ENCODE measurements around the gene PYDC1. TPM values are rescaled to one million over a fixed set of nuclear protein-coding genes. Genes with fewer than 3 reads are reported as not detected.
"Not testable (repeated sequence)": the region's sequence is repeated elsewhere in the genome, so short reads cannot be mapped to it uniquely, and the experiment has no call there.

Gene PYDC1
- total RNA-seq, 1 experiment from 2014 or later, result not detected

DNA sequence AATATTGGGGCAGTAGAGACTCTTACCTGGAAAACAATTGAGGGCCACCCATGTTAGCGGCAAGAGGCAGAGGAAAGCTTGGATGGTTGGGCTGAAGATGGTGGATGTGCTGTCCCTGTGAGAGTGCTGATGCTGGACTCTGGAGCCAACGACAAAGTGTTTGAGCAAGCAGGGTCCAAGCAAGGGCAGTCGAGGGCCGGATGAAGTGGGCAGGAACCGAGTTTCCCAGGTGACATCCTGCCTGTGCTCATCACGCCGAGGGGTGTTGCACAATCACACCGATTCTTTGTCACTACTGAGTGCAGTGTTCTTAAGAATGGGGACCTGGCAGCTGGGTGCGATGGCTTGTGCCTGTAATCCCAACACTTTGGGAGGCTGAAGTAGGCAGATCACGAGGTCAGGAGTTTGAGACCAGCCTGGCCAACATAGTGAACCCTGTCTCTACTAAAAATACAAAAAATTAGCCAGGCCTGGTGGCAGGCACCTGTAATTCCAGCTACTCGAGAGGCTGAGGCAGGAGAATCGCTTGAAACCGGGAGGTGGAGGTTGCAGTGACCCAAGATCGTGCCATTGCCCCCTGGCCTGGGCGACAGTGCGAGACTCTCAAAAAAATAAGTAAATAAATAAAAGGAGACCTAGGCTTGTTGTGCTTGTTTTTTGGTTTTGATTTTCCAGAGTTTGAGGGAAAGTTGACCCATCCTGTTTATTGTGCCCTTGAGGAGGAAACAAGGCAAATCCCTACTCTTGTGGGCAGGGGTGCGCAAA, 20.4 kb downstream of the PYDC1 start:
- no peak for DNase-seq (ENCODE audit: low read depth)

DNA sequence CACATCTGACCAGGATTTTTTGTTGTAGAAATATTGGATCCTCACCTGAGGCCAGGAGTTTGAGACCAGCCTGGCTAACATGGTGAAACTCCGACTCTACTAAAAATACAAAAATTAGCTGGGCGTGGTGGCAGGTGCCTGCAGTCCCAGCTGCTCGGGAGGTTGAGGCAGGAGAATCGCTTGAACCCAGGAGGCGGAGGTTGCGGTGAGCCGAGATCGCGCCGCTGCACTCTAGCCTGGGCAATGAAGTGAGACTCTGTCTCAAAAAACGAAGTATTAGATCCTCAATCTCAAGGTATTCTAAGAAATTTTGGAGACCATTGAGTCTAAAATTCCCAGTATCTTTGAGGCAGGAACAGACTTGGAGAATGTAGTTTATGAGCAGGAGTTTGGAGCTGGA, 21.1 kb downstream of the PYDC1 start:
- DNase-seq (ENCODE audit: low read depth), result not testable (repeated sequence)

DNA sequence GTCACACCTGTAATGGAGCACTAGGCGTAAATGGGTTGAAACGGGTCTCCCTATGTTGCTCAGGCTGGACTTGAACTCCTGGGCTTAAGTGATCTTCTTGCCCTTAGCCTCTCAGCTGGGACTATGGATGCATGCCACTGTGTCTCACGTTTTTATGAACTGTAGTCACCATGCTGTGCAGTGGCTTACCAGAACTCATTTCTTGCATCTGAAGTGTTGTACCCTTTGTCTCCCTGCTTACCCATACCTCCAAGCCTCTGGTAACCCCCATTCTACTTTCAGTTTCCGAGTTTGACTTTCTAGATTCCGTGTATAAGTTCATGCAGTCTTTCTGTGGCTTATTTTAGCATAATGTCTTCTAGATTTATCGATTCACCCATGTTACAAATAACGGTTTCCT, 22.0 kb downstream of the PYDC1 start:
- DNase-seq (ENCODE audit: low read depth), result no peak

DNA sequence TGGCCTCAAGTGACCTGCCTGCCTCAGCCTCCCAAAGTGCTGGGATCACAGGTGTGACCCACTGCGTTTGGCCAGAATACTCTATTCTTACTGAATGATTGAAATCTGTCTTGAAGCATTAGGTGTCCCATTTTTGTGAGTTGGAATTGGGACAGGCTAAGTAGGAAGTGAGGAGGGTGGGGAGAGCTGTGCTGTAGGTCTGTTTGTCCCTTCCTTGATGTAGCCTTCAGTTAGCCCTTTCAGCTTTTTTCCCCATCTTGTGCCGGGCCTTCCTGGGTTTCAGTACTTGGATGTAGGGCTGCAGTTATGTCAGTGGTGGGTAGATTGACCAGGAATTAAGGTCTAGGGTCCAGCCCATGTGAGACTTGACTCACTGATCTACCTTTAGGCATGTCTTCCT, 23.1 kb downstream of the PYDC1 start:
- no peak for DNase-seq (ENCODE audit: low read depth)

DNA sequence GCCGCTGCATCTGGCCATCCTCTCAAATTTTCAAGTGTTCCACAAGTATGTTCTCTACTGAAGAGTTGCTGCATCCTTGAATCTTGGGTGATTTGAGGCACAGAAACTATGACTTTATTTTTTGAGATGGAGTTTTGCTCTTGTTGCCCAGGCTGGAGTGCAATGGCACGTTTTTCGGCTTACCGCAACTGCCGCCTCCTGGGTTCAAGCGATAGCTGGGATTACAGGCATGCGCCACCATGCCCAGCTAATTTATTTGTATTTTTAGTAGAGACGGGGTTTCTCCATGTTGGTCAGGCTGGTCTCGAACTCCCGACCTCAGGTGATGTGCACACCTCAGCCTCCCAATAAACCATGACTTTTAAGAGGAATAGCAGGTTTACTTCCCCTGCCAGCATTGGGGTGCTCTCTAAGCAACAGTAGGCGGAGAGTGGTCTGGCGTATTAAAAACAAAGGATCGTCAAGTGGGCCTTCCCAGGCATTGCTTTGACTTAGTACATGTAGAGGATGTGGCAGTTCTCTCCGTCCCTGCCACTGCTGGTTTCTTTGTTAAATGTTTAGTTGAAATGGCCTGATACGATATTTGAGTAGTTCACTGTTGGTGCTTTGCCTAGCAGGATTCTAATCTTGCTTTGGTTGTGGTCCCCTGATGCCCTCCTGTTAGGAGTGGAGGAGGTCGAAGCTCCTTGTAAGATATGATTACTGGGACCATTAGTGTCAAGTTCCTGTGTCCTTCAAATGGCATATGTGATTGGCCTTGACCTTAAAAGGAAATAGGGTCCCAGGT, 23.9 kb downstream of the PYDC1 start:
- DNase-seq (ENCODE audit: low read depth), result no peak

DNA sequence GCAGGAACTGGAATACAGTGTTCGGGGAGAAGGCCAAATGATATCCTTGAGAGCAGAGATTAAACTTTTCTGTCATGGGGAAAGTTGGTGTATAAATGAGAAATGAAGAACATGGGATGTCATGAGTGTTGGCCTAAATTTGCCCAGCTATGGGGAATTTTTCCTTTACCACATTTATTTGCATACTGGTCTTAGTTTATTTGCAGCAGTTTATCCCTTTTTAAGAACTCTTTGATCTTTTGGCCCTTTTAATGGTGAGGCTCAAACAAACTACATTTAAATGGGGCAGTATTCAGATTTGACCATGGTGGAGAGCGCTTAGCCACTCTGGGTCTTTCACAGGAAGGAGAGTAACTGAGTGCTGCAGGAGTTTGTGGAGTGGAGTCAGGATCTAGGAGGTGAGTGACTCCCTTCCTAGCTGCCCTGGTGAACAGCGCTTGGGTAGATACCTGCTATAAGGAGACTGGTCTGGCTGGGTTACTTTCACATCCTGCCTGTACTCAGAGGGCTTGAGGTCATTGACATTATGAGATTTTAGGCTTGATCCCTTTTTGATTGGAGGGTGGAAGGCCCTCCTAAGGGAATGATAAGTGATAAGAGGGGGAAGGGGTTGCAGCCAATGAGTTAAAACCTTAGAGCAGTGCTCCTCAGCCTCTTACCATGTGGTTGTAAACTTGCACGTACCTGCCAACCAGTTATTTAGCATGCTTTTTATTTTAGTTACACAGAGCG, 25.1 kb downstream of the PYDC1 start:
- no peak for DNase-seq (ENCODE audit: low read depth)

DNA sequence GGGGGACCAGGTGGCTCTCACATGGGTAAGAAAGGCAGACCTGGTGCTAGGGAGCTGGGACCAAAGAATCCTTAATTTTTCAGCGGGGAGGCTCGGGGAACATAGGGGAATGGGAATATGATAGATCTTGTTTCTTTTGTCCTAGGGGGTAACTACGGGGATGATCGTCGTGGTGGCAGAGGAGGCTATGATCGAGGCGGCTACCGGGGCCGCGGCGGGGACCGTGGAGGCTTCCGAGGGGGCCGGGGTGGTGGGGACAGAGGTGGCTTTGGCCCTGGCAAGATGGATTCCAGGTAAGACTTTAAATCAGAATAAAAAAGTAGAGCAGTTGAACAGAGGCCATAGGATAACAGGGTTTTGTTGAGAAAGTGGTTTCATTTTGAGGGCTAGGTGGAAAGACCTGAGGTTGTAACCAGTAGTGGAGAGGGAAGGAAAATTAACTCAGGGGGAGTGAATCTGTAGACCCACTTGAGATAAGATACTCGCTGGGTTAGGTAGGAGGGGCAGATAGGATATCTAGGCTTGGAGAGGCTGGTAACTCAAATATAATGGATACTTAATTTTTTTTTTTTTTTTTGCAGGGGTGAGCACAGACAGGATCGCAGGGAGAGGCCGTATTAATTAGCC, 26.0 kb downstream of the PYDC1 start:
- DNase-seq (ENCODE audit: low read depth), result no peak

DNA sequence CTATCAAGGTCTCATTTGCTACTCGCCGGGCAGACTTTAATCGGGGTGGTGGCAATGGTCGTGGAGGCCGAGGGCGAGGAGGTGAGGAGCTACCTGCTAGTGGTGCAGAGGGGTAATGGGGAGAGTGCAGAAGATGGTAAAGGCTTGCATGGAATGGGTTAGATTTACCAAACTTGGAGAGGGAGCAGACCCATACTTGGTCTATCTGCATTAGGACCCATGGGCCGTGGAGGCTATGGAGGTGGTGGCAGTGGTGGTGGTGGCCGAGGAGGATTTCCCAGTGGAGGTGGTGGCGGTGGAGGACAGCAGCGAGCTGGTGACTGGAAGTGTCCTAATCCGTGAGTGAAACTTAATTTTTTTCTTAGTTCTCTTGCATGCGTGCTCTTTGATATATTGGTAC, 26.9 kb downstream of the PYDC1 start:
- DNase-seq (ENCODE audit: low read depth), result no peak

DNA sequence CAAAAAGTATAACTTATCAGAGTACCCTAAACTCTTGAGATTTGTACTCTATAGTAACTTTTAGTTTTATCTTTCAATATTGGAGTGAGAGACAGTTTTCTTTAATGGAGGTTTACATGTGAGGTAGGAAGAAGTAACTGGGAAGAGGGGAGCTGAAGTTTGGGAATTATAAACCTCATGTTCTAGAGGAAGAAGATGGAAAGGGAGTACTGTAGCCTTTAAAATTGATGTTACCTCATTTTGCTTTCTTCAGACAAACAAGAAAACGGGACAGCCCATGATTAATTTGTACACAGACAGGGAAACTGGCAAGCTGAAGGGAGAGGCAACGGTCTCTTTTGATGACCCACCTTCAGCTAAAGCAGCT, 27.5 kb downstream of the PYDC1 start:
- DNase-seq (ENCODE audit: low read depth), result no peak

DNA sequence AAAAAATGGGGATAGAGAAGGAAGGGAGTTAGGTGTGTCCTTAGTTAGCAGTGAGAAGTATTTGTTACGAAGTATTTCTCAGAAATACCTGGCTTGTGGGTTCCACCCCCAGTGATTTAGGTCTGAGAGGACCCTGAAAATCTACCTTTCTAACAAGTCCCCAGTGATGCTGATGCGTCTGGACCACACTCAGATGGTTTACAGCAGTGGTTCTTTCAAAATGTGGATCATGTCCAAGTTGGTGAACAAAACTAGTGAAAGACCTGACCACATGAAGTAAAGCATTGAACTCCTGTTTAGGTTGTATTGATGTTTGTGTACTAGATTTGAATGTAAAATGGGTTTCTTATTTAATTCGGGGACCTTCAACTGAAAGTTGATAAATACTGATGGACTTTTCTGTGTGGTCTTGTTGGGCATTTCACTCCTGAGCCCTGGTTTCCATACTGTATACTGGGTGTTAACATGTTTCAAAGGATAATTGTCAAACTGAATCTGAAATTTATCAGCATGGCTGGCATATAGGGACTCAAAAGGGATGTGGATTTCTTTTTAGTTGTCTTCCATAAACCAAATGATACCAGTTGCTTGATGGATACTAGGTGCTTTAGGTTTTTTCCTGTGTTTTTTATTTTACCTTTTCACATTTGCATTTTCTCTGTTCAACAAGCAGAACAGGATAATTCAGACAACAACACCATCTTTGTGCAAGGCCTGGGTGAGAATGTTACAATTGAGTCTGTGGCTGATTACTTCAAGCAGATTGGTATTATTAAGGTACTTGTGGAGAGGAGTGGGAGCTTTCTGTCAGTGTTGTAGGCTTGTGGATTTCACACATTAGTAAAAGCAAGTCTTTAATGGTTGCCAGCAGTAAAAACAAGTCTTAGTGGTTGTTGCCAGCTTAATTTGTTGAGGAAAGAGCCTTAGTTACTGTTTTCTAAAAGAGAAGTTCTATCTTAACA, 28.2 kb downstream of the PYDC1 start:
- no peak for DNase-seq (ENCODE audit: low read depth)

DNA sequence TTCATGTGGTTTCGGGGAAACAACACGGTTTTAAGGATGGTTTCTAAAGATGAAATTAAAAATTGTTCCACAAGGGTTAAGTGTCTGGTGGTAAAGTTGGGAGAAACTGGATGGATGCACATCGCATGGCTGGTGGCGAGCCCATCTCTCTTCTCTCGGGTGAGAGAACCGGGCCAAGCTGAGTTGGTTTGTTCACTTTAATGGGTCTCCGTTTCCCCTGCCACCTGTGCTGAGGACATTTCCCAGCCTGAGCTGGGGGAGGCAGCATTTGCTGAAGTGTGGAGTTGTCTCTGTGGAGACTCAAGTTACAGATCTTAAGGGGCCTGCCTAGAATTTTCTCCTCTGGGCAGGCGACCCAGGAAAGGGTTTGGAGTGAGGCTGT, 29.1 kb downstream of the PYDC1 start:
- DNase-seq (ENCODE audit: low read depth), result no peak

DNA sequence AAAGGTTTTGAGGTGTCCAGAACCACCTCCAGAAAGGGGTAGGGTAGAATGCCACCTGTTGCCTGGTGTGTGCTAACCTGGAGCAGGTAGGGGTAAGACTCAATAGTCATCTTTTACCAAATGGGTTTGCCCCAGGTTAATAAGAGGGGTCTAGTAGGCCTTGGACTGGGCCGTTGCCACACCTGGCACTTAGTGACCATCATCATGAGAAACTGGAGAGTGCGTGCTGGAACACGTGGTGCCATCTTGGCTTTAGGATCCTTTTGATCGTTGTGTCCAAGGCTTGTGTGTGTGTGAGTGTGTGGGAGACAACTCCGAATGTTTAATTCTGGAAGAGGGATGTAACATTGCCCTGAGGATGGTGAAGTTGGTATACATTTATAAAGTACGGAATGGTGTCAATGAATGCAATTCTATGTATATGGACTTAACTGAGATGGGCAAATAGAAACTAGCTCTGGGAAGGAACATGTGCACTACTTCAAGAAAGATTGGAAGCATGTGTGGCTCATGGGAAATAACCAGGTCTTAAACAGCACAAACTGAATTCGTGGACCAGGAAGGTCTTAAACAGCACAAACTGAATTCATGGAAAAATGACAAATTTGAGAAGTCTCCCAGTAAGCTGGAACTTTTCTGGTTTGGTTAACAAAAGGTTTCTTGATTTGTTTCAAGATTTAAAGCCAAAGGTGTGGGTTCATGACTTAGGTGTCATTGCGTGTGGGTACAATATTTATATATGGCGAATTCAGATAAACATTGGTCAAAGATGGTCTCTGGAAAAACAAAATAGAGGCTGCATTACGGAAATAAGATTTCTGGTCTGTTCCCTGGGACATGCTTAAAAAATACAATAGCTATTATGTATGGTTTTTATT, 29.8 kb downstream of the PYDC1 start:
- DNase-seq (ENCODE audit: low read depth), result no peak

DNA sequence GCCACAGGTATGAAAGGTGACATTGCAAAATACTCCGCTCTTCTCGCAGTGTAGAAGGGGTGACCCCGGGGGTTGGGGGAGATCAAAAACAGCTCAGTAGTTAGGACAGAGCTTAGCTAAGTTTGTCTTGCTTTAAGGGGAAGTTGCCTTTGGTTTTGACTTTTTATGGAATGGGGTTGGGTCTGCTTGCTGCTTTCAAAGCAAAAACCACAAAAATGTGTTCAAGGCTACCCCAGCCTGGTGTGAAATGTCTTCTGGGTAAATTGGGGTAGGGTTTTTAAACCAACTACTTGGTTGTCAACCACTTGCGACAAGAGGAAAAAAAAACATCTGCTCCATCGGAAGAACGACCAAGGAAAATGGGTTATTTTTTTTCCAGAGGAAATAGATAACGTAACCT, 30.8 kb downstream of the PYDC1 start:
- DNase-seq (ENCODE audit: low read depth), result no peak

DNA sequence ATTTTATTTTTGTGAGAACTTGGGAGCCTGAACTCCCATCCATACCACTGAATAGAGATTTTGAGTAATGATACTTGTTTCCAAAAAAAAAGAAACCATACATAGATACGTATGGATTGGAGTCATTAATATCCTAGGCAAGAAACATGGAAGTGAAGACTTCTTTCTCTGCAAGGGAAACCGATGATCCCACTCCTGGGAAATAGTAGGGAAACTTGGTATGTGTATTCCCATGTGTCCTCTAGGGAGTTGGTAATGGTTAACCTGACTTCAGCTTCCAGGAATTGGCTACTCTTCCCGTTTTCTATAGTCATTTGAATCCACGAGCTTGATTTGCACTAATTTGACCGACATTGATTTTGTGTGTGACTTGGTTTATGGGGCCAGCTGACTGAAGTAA, 31.6 kb downstream of the PYDC1 start:
- no peak for DNase-seq (ENCODE audit: low read depth)

DNA sequence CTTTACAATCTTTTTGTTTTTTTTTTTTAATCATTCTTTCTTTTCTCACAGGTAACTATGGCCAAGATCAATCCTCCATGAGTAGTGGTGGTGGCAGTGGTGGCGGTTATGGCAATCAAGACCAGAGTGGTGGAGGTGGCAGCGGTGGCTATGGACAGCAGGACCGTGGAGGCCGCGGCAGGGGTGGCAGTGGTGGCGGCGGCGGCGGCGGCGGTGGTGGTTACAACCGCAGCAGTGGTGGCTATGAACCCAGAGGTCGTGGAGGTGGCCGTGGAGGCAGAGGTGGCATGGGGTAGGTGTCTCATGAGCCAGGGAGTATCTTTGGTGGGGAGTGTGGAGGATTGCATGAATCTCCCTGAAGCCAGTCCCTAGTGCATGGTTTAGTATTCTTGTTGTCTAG, 32.0 kb downstream of the PYDC1 start:
- DNase-seq (ENCODE audit: low read depth), result no peak

DNA sequence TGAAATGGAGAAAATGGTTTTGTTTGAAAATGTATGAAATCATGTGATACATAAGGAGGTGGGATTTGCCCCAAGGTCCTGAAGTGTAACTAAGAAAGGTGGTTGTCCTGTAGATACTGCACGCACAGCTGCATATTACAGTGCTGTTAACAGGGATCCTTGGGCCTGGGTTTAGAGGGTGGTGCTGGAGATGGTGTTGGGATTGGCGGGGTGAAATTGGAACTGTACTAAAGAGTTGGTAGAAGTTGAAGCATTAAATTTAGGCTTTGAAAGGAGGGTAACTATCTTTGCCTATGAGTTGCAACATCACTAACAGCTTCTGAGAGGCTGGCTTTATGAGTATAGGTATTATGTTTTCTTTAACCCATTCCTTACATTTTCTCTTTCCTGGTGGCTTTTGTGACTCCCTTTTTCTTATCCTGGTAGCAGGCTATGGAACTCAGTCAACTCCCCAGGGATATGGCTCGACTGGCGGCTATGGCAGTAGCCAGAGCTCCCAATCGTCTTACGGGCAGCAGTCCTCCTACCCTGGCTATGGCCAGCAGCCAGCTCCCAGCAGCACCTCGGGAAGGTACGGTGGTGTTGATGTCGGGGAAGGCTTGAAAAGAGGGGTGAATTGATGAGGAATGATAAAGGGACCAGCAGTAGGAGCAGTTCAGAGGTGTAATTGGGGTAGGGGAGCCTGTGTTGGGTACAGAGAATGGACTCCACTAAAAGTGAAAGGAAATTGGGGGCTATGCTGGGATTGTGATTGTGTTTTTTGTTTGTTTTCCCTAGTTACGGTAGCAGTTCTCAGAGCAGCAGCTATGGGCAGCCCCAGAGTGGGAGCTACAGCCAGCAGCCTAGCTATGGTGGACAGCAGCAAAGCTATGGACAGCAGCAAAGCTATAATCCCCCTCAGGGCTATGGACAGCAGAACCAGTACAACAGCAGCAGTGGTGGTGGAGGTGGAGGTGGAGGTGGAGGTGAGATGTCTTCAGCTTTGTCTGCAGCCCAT, 33.2 kb downstream of the PYDC1 start:
- DNase-seq (ENCODE audit: low read depth), result no peak

DNA sequence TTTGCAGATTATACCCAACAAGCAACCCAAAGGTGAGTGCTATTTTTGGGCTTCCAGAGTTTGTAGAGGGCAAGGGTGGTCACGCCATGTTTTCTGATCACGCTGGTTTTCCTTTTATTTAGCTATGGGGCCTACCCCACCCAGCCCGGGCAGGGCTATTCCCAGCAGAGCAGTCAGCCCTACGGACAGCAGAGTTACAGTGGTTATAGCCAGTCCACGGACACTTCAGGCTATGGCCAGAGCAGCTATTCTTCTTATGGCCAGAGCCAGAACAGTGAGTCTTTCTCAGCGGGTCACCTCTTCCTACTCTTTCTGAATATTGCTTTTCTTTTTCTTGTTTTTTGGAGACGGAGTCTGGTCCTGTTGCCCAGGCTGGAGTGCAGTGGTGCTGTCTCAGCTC, 34.5 kb downstream of the PYDC1 start:
- DNase-seq (ENCODE audit: low read depth), result no peak

DNA sequence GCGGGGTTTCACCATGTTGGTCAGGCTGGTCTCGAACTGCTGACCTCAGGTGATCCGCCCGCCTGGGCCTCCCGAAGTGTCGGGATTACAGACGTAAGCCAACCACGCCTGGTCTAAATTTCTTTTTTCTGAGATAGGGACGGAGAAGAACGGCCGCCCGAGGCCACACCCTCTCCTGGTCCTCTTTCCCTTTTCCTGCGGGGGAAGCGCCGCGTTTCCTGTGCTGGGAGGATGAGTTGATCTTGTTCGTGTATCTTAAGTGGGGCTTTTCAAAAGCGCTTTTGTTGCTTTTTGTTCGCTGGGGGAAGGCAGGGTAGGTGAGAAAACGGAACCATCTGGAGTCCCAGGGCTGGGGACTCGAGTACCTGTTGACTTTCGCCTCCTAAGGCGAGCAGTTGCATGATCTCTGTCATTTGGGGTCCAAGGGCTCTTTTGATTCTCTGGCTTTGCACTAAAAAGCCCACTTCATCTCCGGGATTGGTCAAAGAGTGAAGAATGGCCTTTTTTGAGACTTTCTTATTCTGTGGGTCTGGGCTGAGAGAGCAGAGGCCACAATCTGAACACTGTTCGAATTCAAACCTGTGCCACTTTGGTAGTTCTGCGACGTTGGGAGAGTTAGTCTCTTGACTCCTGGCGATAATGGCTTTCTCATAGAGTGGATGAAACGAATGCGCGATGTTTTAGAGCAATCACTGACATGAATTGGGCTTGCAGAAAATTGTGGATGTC, 35.7 kb downstream of the PYDC1 start:
- DNase-seq (ENCODE audit: low read depth), result peak; percentile 41

Data from LHCN-M2 (cell line).